B cell (primary cell): ENCODE data around the gene OR52E5.

Experiments
- CTCF ChIP-seq: fragments of 200-600 bp; IDR thresholded peaks from one replicate; pipeline ENCODE4 v1.8.0; 2022; ENCODE audit warnings: antibody characterized with exemption, mild to moderate bottlenecking
- EZH2 ChIP-seq: IDR thresholded peaks from 2 replicates; pipeline ENCODE4 v1.6.1; 2012; ENCODE audit warnings: borderline replicate concordance, low read depth, mild to moderate bottlenecking, moderate library complexity, low read length; ENCODE audit not compliant: insufficient read depth, poor library complexity, severe bottlenecking

GRCh38 chr11:5931061-5931460 is 38.1 kb downstream of the OR52E5 start:
- TF ChIP-seq CTCF: no peak
- no peak for TF ChIP-seq EZH2
